MM.1S (cell line): ENCODE results near the gene PRMT5.

Source experiments
- CTCF ChIP-seq: fragments of 300-600 bp; sonication (generic); IDR thresholded peaks from 2 replicates; pipeline ENCODE4 v1.5.1; 2016; ENCODE audit warnings: antibody characterized with exemption, low read length, mixed read lengths
- EZH2 ChIP-seq: fragments of 300-600 bp; sonication (generic); optimal IDR thresholded peaks from 2 replicates; pipeline ENCODE3; 2017; ENCODE audit warnings: low read depth, mild to moderate bottlenecking, antibody characterized with exemption, low read length, mixed read lengths

- TF ChIP-seq EZH2 (no peak), CTCF (no peak)
These were observed 36.7 kb downstream of the PRMT5 start for GRCh38 chr14:22892488-22892887.
